NCI-H2196 treated with DMSO at 0.1 percent for 48 hours (cell line): ENCODE results near the gene PNPLA3.

Source experiments
- DNase-seq: peaks from one replicate; lab custom pipeline; 2025; ENCODE audit not compliant: unreplicated experiment; lab: John Stamatoyannopoulos, UW

The PNPLA3 gene

GRCh38 chr22:43923191-43923590 lies 414 bp upstream of the PNPLA3 start:
- DNase-seq, result no peak

DNA sequence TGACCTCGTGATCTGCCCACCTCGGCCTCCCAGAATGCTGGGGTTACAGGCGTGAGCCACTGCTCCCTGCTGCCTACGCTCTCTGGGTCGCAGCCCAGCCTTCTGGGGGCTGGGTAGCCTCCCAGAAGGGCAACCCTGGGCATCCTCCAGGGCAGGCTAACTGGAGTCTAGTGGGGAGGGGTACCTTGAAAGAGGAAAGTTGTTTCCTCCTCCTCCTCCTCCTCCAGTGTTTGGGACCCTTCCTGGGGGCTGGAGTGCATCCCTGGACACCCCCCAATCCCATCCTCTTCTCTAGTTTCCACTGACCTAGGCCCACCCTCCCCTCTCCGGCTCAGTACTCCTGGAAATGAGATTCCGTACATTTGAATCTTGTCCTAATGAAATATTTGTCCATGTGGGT lies 1.3 kb downstream of the PNPLA3 start:
- no peak for DNase-seq

DNA sequence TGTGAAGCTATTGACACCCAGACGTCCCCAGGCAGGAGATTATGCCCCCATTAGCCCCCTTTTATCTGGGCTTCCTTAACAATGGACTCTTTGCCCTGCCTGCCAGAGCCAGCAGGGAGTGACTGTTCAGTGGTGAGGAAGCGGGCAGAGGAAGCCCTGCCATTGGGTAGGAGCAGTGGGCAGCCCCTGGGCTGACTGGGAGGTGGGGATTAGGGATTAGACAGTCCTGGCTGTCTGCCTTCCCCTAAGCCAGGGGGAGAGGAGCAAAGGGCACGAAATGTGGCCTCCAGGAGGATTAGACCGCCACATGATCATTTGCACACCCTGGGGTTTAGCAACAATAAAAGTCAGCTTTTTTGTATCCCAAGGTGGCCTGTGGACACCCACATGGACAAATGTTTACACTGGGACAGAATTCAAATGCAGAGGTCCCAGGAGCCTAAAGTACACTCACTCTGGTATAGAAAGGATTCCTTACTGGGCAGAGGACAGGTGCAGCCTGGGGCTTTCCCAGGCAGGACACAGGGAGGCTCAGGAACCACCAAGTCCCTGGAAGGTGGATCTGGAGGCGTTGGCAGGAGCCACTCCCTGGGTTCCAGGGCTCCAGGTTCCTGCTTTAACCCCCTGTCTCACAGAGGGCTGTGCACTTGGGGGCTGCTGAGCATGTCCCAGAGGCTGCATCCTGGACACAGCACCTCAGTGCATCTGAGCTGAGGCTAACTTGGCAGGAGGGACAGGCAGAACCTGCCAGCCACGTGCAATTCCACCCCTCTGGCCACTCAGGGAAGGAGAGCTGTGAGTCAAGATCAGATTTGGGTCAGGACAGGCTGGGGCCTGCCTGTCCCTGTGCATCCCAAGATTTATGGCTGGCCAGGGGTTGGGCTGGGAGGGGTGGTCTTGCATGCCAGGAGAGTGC lies 2.1 kb downstream of the PNPLA3 start:
- DNase-seq, result no peak

- DNase-seq, result no peak
Measured at GRCh38 chr22:43926349-43926710, 2.7 kb downstream of the PNPLA3 start.

DNA sequence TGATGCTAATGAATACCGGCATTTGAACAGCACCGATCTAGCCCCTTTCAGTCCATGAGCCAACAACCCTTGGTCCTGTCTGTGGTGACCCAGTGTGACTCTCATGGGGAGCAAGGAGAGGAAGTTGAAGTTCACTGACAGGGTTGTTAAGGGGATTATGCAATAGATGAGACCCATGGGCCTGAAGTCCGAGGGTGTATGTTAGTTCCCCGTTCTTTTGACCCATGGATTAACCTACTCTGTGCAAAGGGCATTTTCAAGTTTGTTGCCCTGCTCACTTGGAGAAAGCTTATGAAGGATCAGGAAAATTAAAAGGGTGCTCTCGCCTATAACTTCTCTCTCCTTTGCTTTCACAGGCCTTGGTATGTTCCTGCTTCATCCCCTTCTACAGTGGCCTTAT lies 4.9 kb downstream of the PNPLA3 start:
- no peak for DNase-seq

DNA sequence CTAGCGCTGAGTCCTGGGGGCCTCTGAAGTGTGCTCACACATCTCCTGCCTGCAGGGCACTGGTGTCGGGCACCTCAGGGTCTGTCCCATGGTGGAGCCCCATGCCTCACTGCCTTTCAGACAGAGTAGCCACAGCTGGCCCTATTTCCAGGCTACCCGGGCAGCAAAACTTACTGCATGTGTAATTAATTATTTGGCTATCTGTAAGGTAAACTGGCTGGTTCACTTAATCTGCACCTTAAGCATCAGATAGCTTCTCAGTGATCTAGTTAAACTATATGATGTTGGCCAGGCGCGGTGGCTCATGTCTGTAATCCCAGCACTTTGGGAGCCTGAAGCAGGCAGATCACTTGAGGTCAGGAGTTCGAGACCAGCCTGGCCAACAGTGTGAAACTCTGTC lies 5.3 kb downstream of the PNPLA3 start:
- DNase-seq, result no peak

DNA sequence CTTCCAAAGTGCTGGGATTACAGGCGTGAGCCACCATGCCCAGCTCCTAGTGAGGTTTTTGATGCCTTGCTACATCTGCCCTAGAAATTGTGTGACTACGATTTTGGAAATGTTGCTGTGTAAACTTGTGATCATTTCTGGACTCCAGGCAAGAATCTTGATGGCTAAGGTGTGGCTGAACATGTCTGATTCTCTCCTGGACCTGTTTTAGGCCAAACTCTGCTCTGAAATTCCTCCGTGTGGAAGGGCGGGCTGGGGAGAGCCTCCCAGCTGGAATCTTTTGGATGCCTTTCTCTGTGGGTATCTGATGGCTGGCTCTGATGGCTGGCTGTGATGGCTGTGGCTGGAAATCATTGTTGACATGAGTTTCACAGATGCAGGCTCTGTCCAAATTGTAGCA lies 8.2 kb downstream of the PNPLA3 start:
- no peak for DNase-seq

DNA sequence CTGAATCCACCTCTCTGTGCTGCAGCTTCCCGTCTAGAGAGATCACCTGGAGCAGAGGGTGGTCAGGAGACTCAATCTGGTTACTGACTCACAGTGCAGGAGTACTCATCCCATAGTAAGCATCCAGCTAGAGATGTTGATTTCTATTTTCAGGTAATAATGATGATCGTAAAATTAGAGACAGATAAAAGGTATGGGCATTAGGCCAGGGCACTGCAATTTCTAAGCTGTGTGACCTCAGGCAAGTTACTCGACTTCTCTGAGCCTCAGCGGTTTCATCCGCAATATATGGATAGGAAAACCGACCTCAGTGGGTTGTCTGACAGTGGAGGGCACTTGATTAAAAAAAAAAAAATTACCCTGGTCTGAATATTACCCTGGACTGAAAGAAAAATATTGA lies 17.8 kb downstream of the PNPLA3 start:
- DNase-seq, result no peak

DNA sequence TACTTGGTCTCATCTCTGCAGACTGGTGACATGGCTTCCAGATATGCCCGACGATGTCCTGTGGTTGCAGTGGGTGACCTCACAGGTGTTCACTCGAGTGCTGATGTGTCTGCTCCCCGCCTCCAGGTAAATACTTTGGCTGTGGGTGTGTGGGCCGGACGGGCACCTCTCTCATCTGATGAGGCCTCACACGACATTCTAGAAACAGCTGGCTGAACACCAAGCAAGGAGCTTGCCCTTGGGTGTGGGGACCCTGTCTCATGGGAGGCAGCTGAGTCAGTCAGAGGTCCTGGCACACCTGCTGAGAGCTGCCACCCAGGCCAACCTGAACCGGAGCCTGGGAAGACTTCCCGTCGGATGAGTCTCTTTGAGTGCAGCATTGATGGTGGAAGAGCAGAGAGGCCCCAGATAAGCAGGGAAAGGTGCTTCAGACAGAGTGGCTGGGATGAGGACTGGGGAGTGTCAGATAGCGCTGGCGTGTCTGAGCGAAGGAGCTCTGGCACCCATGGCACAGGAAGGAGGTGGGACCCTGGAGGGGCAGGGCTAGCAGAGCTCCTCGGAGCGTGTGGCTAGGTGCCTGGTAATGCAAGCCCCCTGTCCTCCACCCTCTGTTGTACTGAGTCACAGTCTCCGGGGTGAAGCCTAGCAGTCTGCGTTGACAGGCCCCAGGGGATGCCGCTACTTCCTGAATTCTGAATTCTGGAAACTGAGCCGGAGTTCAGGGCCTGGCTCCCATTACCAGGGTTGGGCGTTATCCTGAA lies 21.2 kb downstream of the PNPLA3 start:
- DNase-seq, result no peak

- DNase-seq, result peak; percentile 46
Measured at GRCh38 chr22:43945632-43946383, 22.2 kb downstream of the PNPLA3 start.

- DNase-seq, result no peak
Measured at GRCh38 chr22:43946384-43946667, 22.7 kb downstream of the PNPLA3 start.

- no peak for DNase-seq
Measured at GRCh38 chr22:43948836-43949406, 25.3 kb downstream of the PNPLA3 start.

GRCh38 chr22:43951391-43951790 lies 27.8 kb downstream of the PNPLA3 start:
- DNase-seq, result no peak

DNA sequence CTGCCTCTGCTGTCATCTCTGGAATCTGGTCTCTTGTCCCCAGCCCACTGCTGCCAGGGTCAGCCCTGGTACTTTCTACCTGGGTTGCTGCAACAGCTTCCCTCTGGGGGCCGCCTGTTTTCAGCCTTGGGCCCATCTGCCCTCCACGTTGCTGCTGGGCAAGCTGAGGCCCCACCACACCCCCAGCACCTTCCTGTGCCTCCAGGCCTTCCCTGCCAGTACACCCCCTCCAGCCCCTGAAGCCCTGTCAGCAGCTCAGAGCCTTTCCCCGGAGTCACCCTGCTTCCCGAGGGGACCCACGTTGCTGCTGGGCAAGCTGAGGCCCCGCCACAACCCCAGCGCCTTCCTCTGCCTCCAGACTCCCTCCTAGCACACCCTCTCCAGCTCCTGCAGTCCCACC lies 28.4 kb downstream of the PNPLA3 start:
- DNase-seq, result no peak

DNA sequence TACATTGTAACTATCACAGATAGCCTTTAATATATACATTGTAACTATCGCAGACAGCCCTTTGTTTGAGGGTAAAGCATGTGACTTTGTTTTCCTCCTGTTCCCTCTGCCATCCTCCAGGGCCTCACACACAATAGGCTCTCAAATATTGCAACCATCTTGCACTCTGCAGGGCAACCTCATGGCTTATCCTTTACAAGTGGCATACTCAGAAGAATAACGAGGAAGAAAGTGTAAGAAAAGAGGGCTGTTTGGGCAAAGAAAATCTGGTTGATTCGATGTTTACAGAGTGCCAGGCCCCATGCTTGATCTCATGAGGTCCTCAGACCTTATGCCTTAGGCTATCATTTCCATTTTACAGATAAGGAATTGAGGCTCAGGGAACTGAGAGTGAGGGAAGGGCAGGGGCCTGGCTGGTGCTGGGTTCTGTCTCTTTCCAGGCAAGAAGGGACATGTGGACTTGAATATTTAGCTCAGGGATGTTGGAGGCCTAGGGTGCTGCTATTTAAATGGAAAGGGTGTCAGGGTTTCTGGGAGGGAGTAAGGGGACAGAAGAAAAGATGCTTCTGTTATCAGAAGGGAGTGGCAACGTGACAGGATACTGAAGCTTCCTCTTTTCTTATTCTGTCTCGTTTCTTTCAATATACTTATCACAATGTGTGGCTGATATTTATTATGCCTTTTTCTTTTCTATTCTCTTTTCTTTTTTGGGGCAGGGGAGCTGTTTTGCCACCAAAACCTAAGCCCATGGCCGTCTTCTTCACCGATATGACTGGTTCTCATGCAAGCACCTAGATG lies 30.6 kb downstream of the PNPLA3 start:
- DNase-seq, result no peak

DNA sequence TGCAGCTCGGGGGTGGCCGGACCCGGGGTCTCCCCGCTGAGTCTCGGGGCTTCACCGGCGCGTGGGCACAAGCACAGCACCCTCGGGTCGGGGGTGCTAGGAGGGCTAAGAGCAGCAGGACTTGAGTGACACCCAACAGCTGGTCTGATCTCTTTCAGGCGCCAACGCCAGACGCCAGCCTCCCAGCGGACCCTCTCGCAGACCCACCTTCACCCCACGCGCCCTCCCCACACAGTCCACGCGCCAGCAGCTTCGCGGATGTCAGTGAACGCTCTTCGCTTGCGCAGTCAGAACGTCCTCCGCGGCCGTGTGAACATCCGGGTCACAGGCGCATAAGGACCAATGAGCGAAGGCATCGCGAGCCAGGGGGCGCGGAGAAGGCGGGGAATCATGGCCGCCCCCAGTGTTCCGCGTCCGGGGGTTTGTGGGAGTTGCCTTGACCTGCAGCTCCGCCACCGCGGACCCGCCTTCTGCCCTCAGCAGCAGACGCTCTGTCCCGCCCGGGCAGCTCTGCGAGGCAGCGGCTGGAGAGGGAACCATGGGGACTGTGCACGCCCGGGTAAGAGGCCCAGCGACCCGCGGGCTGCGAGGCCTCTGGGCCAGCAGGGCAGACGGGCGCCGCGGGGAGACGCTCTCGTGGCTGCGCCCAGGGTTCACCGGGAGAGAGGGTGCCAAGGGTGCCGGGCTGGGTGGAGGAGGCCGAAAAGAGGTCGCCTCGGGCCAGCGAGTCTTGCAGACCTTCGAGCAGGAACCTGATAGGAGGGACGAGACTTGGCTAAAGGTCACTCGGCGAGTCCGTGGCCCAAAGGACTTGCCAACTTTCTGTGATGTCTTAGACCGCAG lies 31.7 kb downstream of the PNPLA3 start, which contains the start of gene SAMM50:
Gene SAMM50 (plus strand): TSS at position 403 of the 843 bp plus-strand sequence. CDS start 136 bp downstream, at position 539.
- peak; percentile 72 for DNase-seq

GRCh38 chr22:43955883-43956782 lies 32.5 kb downstream of the PNPLA3 start:
- DNase-seq, result no peak

GRCh38 chr22:43956805-43957463 lies 33.3 kb downstream of the PNPLA3 start:
- peak; percentile 9 for DNase-seq
